Measurements from ENCODE around the gene PKP3. TPM values are rescaled to one million over a fixed set of nuclear protein-coding genes. Genes with fewer than 3 reads are reported as not detected.

The PKP3 gene
- total and polyA plus RNA-seq, 9 of the 15 experiments (the other 6 are each of a cell fraction or from before 2014, with no cell fraction given) = 0.11 to 110 (median 30.7) TPM

GRCh38 chr11:422249-422656 is 28.2 kb downstream of the PKP3 start (continued):
- no peak for TF ChIP-seq NR2C1 (IDR thresholded peaks at IDR 0.05)
- TF ChIP-seq NR2C1 (tag; IDR thresholded peaks at IDR 0.05) = no peak
- no peak for TF ChIP-seq TSC22D4 (tag; IDR thresholded peaks at IDR 0.05)
- TF ChIP-seq XRCC3 (IDR thresholded peaks at IDR 0.05) = no peak
- peak; percentile 74 for TF ChIP-seq ZEB2 (IDR thresholded peaks at IDR 0.05)
- peak; percentile 81 for TF ChIP-seq EP300 (IDR thresholded peaks at IDR 0.05; ENCODE audit: low read length)
- TF ChIP-seq EP400 (IDR thresholded peaks at IDR 0.05) = peak; percentile 50; the same call in 1 of the 2 replicates
- no peak for TF ChIP-seq PCBP2 (IDR thresholded peaks at IDR 0.05; ENCODE audit: low read depth, low read length, poor library complexity, severe bottlenecking)
- no peak for TF ChIP-seq SMARCC2 (IDR thresholded peaks at IDR 0.05; ENCODE audit: low read depth)
- no peak for TF ChIP-seq ERF (CRISPR knock-in tag; IDR thresholded peaks at IDR 0.05)
- peak; percentile 56; the same call in 1 of the 2 replicates for TF ChIP-seq ADNP (tag; IDR thresholded peaks at IDR 0.05)
- TF ChIP-seq CTCFL (IDR thresholded peaks at IDR 0.05; ENCODE audit: borderline replicate concordance, insufficient read depth, low read depth, low read length, poor library complexity, severe bottlenecking) = no peak
- TF ChIP-seq ZNF174 (CRISPR knock-in tag; IDR thresholded peaks at IDR 0.05) = no peak
- no peak for TF ChIP-seq ZNF699 (CRISPR knock-in tag; IDR thresholded peaks at IDR 0.05; ENCODE audit: insufficient replicate concordance)
- TF ChIP-seq PML (IDR thresholded peaks at IDR 0.05; ENCODE audit: low read length) = peak; percentile 82; the same call in 1 of the 2 replicates
- TF ChIP-seq RCOR1 (IDR thresholded peaks at IDR 0.05; ENCODE audit: borderline replicate concordance in 1 of 2, low read depth in 2 of 2, low read length in 2 of 2) = peak in 1 of 2 experiments; percentile 55; a peak in 1 of 4 replicates
- no peak for TF ChIP-seq ASH1L (IDR thresholded peaks at IDR 0.05; ENCODE audit: borderline replicate concordance, low read depth, partially characterized antibody)
- TF ChIP-seq FOSL1 (tag; conservative IDR thresholded peaks at IDR 0.05) = peak; percentile 72
- no peak for TF ChIP-seq ATF3 (IDR thresholded peaks at IDR 0.05)
- no peak for TF ChIP-seq ATF3 (CRISPR knock-in tag; conservative IDR thresholded peaks at IDR 0.05)
- no peak for TF ChIP-seq BDP1 (IDR thresholded peaks at IDR 0.05; ENCODE audit: insufficient read depth, insufficient read length)
- no peak for TF ChIP-seq ZHX1 (conservative IDR thresholded peaks at IDR 0.05; ENCODE audit: low read length)
- TF ChIP-seq ATF4 (CRISPR knock-in tag; IDR thresholded peaks at IDR 0.05) = no peak
- TF ChIP-seq E2F3 (CRISPR knock-in tag; IDR thresholded peaks at IDR 0.05) = no peak
- TF ChIP-seq DACH1 (IDR thresholded peaks at IDR 0.05; ENCODE audit: partially characterized antibody) = peak; percentile 77

Data from K562 (cell line).